Measurements from ENCODE around the gene RSKR.

The RSKR gene

DNA sequence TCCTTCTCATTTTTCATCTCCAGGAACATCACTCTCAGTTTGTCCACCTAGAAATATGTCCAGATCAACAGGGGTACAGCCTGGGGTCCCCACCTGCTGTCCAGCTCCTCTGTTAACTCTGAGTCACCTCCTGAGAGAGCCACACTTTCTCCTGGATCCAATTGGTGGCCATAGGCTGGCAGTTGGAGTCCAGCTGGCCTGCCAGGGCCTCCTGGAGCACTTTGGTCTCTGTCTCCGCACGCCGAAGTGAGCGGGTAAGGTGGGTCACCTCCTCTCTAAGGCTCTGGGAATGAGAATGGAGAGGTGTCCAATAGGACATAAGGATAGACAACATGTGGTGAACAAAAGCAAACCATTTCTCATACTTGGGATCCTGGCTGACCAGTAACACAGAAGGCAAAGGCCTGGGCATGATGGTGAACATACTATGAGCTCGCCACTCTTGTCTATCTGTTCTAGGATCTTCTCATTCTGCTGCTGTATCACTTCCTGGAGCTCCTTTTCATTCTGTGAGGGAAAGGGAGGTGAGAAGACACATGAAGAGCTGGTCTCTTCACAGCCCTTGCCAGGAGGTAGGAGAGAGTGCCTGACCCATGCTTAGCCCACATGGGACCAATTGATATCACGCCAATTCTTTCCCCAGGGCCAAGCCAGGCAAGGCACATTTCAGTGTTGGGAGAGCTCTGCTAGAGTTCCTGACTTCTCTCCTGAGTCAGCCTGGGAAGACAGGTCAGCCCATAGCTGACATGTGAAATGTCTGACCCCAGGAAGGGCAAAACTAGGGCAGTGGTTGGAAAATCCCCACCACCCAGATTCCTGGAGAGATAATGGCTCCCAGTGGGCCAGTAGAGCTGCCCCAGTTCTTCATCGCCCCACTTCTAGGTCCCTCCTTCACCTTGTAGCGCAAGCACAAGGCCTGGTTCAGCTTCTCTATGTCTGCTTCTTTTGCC, 35.5 kb downstream of the RSKR start:
- no peak for DNase-seq

DNA sequence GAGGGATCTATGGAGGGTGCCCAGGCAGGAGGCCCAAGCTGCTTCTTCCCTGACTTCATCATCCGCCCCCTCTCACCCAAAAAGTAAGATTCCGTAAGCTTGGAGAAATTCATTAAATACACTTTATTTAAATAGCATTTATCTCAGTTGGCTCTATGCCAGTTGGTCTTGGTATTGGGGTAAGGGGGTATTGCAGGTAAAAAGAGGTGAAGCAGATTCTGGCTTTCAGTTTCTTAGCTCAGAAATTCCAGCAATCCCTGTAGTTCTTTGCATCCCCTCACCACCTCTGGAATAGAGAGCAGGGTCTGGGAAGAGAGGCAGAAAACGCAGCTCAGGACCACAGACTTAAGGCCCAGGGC, 36.5 kb downstream of the RSKR start:
- no peak for DNase-seq

GRCh38 chr17:28576758-28577465, 37.1 kb downstream of the RSKR start, which contains the start of gene ALDOC:
ALDOC (minus strand) TSS chr17:28576895; CDS start chr17:28575532, 1,363 bp downstream.
- DNase-seq: peak; percentile 42 to 99 (median 94)

DNA sequence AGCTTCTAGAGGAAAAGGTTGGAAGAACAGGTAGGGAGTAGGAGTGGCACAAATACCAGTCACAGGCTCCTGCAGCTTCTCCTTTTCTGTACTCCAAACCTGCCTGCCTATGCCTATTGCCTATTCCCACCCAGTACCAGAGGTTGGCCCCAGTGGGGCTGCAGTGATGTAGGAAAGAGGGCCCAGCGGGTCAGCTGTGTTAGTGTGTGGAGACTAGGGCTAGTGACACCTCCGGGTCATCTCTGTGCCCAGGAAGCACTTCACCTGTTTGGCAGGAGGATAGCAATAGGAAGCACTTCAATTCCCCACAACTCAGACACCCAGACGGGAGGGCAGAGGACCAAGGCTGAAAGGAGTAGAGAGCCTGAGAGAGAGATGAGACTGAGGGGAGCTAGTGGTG, 38.0 kb downstream of the RSKR start:
- peak in 3 of 58 donors; percentile 7 to 30 (median 12) for DNase-seq

DNA sequence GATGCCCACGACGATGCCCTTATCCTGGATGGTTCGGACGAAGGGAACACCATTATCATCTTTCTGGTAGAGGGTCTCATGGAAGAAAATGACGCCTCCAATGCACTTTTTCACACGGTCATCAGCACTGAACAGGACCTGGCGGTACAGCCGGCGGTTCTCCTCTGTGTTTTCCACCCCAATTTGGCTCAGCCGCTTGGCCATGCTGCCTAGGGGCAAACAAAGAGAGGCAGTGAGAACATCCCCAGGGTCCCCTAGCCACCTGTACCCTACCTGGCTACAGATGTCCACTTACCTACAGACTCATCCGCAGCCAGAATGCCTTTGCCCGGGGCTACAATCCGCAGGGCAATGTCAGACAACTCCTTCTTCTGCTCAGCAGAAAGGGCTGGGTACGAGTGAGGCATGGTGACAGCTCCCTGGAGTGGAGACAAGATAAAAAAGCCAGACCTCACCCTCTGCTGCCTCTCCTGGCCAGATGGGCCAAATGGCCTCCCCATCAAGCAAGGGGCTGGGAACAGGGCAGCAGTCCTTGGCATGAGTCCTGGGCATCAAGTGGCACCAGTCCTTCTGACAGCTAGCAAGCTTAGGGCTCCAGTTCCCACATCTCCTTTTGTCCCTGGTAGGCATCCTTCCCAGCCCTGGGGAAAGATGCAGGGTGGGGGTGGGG, 38.7 kb downstream of the RSKR start:
- peak in 48 of 58 donors; percentile 12 to 82 (median 53) for DNase-seq

DNA sequence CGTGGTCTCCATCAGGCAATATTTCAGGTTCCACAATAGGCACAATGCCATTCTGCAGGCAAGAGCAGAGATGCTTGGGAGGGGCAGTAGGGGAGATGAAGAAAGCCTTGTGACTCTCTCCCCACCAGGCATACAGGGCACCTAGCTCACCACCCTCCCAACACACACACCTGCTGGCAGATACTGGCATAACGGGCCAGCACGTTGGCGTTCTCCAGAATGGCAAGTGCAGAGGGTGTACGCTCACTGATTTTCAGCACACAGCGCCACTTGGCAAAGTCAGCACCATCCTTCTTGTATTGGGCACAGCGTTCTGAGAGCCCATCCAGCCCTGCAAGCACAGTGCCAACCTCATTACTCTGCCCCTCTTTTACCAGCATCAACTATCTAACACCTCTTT, 39.5 kb downstream of the RSKR start:
- DNase-seq: peak in 1 of 58 donors; percentile 3

GRCh38 chr17:28573966-28574480, 40.0 kb downstream of the RSKR start:
- no peak for DNase-seq

DNA sequence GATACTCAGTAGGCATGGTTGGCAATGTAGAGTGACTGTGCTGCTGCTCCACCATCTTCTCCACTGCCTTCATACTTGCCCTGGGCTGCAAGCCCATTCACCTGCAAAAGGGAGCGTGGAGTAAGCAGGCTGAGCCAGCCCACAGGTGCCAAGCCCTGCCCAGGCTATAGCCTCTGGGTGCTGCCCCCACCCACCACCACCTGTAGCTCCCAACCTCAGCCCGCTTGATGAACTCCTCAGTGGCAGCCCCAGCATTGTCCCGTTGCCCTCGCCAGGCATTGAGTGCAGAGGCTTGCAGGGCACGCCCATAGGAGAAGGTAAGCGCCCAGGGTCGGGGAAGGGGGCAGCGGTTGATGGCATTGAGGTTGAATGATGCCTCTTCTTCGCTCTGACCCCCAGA, 40.5 kb downstream of the RSKR start:
- DNase-seq: no peak

DNA sequence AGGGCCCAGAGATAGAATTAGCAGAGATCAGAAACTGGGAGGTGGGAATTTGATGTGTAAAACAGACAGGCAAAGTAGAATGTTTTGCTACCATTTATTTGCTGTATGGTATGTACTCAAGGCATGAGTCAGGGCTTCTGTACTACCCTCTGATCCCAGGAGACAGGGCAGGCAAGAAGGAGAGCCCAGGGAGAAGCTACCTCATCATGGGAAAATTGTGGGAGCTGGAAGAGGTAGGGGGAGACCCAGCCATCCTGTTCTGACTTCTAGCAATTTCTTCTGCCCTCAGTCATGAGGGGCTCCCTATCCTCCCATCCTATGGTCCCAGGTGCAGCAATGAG, 41.0 kb downstream of the RSKR start:
- DNase-seq: no peak

DNA sequence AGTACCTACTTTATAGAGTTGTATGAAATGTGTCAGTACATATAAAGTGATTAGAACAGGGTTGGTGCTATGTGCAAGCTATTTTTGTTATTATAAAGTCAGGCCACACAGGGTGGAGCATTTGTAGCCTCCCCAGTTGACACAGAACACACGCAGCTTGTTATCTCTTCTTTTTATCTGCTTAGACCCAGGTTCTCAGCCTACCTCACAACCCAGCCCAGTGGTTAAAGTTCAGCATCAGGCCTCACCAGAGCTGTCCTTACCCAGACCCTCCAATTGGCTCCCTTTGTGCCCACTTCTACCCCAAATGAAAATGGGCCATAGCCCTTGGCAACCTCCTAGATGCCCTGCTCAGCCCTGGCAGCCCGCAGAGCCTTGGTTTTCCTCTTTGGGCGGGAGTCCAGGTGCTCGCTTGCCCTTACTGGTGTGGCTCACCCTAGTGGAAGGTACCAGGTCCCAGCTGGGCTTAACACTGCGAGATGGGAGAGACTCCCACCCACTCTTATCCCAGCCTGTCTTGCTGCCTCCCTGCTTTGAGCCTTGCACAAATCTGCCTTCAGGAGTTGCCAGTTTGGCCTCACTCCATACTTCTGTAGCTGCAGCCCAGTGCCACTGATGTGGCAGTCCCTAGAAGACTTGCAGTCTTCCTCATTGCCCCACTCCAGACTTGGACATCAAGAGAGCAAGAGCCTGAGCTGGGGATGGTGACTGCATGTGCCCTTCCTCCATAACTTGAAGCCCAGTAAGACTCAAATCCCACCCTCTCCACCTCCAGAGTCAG, 41.5 kb downstream of the RSKR start:
- peak in 18 of 58 donors; percentile 6 to 43 (median 15) for DNase-seq

- peak; percentile 76 to 98 (median 94) for DNase-seq
These were observed 42.4 kb downstream of the RSKR start, which contains the start of gene PIGS for GRCh38 chr17:28571361-28572122. PIGS (minus strand) TSS chr17:28571524; CDS start chr17:28571496, 28 bp downstream.

- peak in 23 of 58 donors; percentile 12 to 58 (median 37) for DNase-seq
These were observed 43.1 kb downstream of the RSKR start for GRCh38 chr17:28570716-28571360.

DNA sequence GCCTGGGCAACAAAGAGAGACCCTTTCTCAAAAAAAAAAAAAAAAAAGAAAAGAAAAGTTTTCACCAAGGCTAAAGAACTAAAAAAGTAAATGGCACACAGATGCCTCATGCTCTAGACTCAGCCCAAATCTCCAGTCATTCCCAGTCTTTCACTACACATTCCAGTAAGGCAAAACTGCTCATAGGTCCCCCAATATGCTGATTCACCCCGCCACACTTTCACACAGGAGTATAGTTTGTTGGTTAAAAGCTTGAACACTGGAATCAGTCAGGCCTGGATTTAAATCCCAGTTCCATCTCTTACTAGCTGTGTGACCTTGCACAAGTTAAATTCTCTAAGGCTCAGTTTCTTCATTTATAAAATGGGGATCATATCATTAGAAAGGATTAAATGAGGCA, 44.5 kb downstream of the RSKR start:
- DNase-seq: no peak

- DNase-seq: no peak
These were observed 46.4 kb downstream of the RSKR start for GRCh38 chr17:28567604-28568003.

DNA sequence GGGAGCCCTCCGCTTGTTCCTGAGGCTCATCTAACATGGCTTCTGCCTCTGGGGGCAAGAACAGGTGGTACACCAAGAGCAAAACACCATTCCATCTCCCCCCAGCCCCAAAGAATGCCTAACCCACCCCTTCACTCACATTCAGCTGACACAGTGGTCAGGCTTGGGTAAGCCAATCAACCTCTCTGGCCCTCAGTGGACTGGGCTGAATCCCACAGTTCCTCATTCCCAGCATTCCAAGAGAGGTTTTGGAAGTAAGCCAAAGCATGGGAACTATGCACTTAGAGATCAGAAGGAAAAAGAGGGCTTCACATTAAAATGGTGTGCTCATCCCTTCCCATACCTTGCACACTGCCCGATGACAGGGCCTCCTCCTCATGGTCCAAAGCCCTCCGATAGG, 50.5 kb downstream of the RSKR start:
- DNase-seq: no peak
